ENCODE data around the gene SLC38A10.

Gene SLC38A10

DNA sequence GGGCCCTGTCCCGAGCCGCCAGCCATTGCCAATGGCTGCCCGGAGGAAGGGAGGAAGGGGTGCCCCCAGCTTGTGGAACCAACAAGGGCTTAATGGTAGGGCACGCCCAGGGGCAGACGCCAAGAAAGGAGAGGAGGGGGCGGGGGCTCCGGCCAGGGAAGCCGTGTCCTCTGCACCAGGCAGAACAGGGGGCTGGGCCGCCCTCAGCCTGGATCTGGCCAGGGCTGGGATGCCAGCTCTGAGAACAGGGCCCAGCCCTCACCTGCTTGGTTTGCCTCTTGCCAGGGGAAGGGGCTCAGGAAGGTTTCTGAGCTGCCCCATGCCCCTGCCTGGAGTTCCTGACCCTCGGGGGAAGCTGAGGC lies 35.8 kb upstream of the SLC38A10 start:
- H3K4me1 ChIP-seq (ENCODE audit: control insufficient read depth in 2 of 2, insufficient read depth in 2 of 2, low read length in 2 of 2): peaks cover 39 to 40% of the 10 kb centered on the region in 2 donors
- H3K4me3 ChIP-seq (ENCODE audit: low read length in 2 of 2): no peak overlapping the region
- no peaks in the 10 kb centered on the region for H3K36me3 ChIP-seq (ENCODE audit: control insufficient read depth in 2 of 2, insufficient read depth in 2 of 2, low read length in 2 of 2)
- peaks cover 0 to 3% of the 10 kb centered on the region in 2 donors for H3K27me3 ChIP-seq (ENCODE audit: control insufficient read depth in 2 of 2, insufficient read depth in 2 of 2, low read length in 2 of 2)
- H3K27ac ChIP-seq (ENCODE audit: low read depth in 2 of 2, low read length in 2 of 2): peak overlapping the region in 1 of 2 donors; percentile 88
- H3K9ac ChIP-seq (ENCODE audit: low read depth in 1 of 2, low read length in 2 of 2): peak overlapping the region in 1 of 2 donors; percentile 66
- no peaks in the 10 kb centered on the region for H3K9me3 ChIP-seq (ENCODE audit: control insufficient read depth in 2 of 2, low read length in 2 of 2)

DNA sequence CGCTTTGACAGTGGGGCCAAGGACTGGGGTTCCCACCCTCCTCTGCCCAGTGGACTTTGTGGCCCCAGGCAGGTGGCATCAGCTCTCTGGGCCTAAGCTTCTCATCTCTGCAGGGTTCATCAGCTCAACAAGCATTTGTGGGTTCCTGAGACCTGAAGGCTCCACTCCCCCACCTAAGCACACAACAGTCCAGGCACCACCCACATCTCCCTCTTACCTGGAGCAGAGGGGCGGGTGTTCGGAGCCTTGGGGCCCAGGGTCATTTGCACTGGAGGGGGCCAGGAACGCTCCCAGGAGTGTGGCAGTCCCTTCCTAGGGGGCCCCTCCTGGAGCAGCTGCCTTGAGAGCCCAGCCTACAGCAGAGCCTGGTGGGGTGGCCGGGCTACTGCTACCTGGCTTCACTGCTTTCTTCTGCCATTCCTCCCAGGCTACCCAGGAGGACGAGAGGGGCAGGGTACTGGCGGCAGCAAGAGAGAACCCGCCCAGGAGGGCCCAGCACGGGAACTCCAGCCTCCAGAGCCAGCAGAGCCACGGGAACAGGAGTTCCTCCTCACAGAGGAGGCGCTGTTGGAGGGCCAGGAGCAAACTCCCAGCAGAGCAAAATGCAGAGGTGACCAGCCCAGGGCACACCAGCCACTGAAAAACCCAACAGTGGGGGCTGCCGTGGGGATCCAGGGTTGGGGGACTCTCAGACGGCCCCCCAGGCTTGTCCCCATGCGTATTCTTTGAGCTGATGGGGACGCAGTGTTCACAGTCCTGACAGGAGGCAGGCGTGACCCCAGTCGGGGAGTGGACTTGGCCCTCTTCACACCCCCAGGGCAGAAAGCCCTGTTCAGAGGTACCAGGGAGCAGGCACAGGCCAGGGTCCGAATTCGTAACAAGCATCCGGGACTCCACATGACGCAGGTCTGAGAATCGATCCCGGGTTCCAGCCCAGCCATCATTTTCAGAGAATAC lies 35.1 kb upstream of the SLC38A10 start:
- Histone ChIP-seq H3K27me3 (ENCODE audit: control insufficient read depth in 2 of 2, insufficient read depth in 2 of 2, low read length in 2 of 2) (peaks cover 0 to 3% of the 10 kb centered on the region in 2 donors), H3K9me3 (ENCODE audit: control insufficient read depth in 2 of 2, low read length in 2 of 2) (no peaks in the 10 kb centered on the region), H3K36me3 (ENCODE audit: control insufficient read depth in 2 of 2, insufficient read depth in 2 of 2, low read length in 2 of 2) (no peaks in the 10 kb centered on the region), H3K9ac (ENCODE audit: low read depth in 1 of 2, low read length in 2 of 2) (peak overlapping the region; percentile 47 to 66), H3K4me3 (ENCODE audit: low read length in 2 of 2) (no peak overlapping the region), H3K4me1 (ENCODE audit: control insufficient read depth in 2 of 2, insufficient read depth in 2 of 2, low read length in 2 of 2) (peaks cover 34 to 35% of the 10 kb centered on the region in 2 donors), H3K27ac (ENCODE audit: low read depth in 2 of 2, low read length in 2 of 2) (peak overlapping the region; percentile 84 to 88)

DNA sequence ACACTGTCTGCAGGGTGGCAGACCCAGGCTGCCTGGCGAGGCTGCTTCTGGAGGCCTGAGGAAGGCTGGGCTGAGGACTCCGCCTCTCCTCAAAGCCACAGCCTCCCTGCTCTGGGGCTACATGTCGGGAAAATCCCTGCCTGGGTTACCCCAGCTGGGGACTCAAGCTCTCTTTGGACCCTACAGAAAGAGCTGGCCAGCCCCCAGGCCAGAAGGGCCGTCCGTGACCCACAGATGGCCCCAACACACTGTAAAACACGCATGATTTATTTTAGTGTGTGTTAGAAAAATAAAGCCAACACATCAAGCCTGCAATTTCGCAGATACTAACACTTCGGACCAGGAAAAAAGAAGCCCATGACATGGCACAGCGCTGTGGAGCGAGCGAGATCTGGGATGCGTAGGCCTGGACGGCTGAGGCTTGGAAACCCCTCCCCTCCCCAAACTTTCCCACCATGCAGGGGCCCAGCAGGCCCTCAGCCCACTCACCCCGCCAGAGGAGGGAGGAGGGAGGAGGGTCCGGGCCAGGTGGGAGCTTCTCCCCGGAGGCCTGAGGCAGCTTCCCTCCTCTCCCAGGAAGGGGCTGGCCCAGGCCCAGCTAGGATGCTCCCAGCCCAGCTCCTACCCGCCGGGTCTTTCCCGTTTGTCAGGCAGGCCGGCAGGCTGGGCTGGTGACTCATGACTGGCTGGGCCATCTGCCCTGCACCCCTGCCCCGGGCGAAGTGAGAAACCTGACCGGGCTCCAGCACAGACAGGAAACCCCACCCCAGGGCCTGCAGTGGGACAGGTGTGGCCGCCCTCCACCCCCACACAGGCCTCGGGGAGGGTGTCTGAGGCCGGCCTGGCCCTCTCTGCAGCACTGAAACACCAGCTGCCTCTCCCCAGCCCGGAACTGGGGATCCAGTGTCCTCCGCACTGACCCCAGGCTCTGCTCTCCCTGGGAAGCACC lies 34.1 kb upstream of the SLC38A10 start:
- no peaks in the 10 kb centered on the region for H3K9me3 ChIP-seq (ENCODE audit: control insufficient read depth in 2 of 2, low read length in 2 of 2)
- peaks cover 30 to 32% of the 10 kb centered on the region in 2 donors for H3K4me1 ChIP-seq (ENCODE audit: control insufficient read depth in 2 of 2, insufficient read depth in 2 of 2, low read length in 2 of 2)
- peak overlapping the region; percentile 47 to 66 for H3K9ac ChIP-seq (ENCODE audit: low read depth in 1 of 2, low read length in 2 of 2)
- peak overlapping the region; percentile 84 to 88 for H3K27ac ChIP-seq (ENCODE audit: low read depth in 2 of 2, low read length in 2 of 2)
- no peaks in the 10 kb centered on the region for H3K36me3 ChIP-seq (ENCODE audit: control insufficient read depth in 2 of 2, insufficient read depth in 2 of 2, low read length in 2 of 2)
- H3K4me3 ChIP-seq (ENCODE audit: low read length in 2 of 2): peak overlapping the region; percentile 18 to 37
- peaks cover 0 to 3% of the 10 kb centered on the region in 2 donors for H3K27me3 ChIP-seq (ENCODE audit: control insufficient read depth in 2 of 2, insufficient read depth in 2 of 2, low read length in 2 of 2)

DNA sequence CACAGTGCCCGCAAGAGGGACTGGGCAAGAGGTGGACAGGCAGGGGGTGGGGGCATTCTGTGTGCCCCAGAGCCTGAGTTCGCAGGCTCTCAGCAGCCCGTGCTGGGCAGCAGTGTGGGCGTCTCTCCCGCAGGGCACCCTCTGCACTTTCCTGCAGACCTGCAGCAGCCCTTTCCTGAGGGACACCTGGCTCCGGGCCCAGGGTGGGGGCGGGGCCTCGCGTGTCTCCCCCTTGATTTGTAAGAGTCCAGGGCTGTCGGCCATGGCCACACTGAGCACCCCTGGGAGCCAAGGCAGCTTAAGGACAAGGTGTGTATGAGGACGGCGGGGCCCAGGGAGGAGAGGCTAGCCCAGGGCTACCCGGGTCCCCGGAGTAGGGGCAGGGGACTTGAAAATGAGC lies 33.4 kb upstream of the SLC38A10 start:
- H3K27me3 ChIP-seq (ENCODE audit: control insufficient read depth in 2 of 2, insufficient read depth in 2 of 2, low read length in 2 of 2): peaks cover 0 to under 1% of the 10 kb centered on the region in 2 donors
- peak overlapping the region in 1 of 2 donors; percentile 52 for H3K9ac ChIP-seq (ENCODE audit: low read depth in 1 of 2, low read length in 2 of 2)
- H3K36me3 ChIP-seq (ENCODE audit: control insufficient read depth in 2 of 2, insufficient read depth in 2 of 2, low read length in 2 of 2): no peaks in the 10 kb centered on the region
- no peaks in the 10 kb centered on the region for H3K9me3 ChIP-seq (ENCODE audit: control insufficient read depth in 2 of 2, low read length in 2 of 2)
- H3K4me1 ChIP-seq (ENCODE audit: control insufficient read depth in 2 of 2, insufficient read depth in 2 of 2, low read length in 2 of 2): peaks cover 30 to 32% of the 10 kb centered on the region in 2 donors
- no peak overlapping the region for H3K4me3 ChIP-seq (ENCODE audit: low read length in 2 of 2)
- H3K27ac ChIP-seq (ENCODE audit: low read depth in 2 of 2, low read length in 2 of 2): peak overlapping the region in 1 of 2 donors; percentile 88

DNA sequence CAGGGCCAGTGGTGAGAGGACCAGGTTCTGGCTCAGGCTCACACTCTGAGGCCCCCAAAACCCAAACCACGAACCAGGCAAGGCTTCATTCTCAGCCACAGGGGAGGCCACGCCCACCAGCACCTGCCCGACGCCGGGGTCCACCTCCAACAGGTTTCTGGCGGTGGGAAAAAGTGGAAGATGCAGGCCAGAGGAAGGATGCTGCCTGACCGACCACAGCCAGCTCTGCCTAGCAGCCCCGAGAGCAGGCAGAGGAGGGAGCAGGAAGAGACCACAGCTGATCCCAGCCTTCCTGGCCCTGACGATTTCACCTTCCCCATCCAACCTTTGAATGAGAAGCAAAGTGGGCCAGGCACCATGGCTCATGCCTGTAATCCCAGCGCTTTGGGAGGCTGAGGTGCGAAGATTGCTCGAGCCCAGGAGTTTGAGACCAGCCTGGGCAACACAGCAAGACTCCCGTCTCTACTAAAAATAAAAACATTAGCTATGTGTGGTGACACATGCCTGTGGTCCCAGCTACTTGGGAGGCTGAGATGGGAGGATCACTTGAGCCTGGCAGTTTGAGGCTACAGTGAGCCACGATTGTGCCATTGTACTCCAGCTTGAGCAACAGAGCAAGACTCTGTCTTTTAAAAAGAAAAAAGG lies 30.7 kb upstream of the SLC38A10 start:
- H3K4me1 ChIP-seq (ENCODE audit: control insufficient read depth in 2 of 2, insufficient read depth in 2 of 2, low read length in 2 of 2): peaks cover 27 to 28% of the 10 kb centered on the region in 2 donors
- H3K4me3 ChIP-seq (ENCODE audit: low read length in 2 of 2): no peak overlapping the region
- no peaks in the 10 kb centered on the region for H3K9me3 ChIP-seq (ENCODE audit: control insufficient read depth in 2 of 2, low read length in 2 of 2)
- no peaks in the 10 kb centered on the region for H3K36me3 ChIP-seq (ENCODE audit: control insufficient read depth in 2 of 2, insufficient read depth in 2 of 2, low read length in 2 of 2)
- no peak overlapping the region for H3K9ac ChIP-seq (ENCODE audit: low read depth in 1 of 2, low read length in 2 of 2)
- H3K27ac ChIP-seq (ENCODE audit: low read depth in 2 of 2, low read length in 2 of 2): no peak overlapping the region
- no peaks in the 10 kb centered on the region for H3K27me3 ChIP-seq (ENCODE audit: control insufficient read depth in 2 of 2, insufficient read depth in 2 of 2, low read length in 2 of 2)

DNA sequence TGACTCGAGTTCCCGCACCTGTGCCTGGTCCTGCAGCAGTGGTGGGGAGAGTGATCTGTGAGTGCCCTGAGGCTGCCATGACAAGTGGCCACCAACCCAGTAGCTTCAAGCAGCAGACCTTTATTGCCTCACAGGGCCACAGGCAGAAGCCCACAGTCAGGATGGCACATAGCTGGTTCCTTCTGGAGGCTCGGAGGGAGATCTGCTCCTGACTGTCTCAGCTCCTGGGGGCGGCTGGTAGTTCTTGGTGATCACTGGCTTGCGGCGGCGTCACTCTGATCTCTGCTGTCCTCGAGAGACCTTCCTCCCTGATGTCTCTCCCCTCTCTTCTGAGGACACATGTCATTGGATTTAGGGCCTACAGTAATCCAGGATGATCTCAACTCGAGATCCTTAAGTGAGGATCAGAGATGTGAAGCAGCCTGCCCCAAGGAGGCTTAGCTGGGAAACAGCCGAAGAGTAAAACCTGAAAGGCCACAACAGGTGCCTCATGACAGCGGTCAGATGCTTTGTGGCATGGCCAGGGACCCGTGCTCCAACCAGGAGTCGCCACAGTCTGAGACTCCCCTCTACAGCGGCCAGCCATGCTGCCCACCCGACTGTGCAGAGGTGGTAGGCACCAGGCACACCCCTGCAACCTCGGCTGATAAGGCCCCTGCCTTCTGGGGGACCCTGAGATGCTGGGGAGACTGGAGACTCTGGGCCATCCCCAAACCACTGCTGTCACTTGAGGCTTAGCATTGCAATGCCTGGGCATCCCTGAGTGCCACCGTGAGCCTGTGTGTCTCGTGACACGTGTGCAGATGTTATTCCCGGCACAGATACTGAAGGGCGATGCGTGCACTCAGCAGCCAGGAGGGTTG lies 30.0 kb upstream of the SLC38A10 start:
- no peaks in the 10 kb centered on the region for H3K27me3 ChIP-seq (ENCODE audit: control insufficient read depth in 2 of 2, insufficient read depth in 2 of 2, low read length in 2 of 2)
- no peak overlapping the region for H3K4me3 ChIP-seq (ENCODE audit: low read length in 2 of 2)
- H3K36me3 ChIP-seq (ENCODE audit: control insufficient read depth in 2 of 2, insufficient read depth in 2 of 2, low read length in 2 of 2): no peaks in the 10 kb centered on the region
- H3K27ac ChIP-seq (ENCODE audit: low read depth in 2 of 2, low read length in 2 of 2): no peak overlapping the region
- no peaks in the 10 kb centered on the region for H3K9me3 ChIP-seq (ENCODE audit: control insufficient read depth in 2 of 2, low read length in 2 of 2)
- no peak overlapping the region for H3K9ac ChIP-seq (ENCODE audit: low read depth in 1 of 2, low read length in 2 of 2)
- H3K4me1 ChIP-seq (ENCODE audit: control insufficient read depth in 2 of 2, insufficient read depth in 2 of 2, low read length in 2 of 2): peaks cover 20 to 21% of the 10 kb centered on the region in 2 donors

DNA sequence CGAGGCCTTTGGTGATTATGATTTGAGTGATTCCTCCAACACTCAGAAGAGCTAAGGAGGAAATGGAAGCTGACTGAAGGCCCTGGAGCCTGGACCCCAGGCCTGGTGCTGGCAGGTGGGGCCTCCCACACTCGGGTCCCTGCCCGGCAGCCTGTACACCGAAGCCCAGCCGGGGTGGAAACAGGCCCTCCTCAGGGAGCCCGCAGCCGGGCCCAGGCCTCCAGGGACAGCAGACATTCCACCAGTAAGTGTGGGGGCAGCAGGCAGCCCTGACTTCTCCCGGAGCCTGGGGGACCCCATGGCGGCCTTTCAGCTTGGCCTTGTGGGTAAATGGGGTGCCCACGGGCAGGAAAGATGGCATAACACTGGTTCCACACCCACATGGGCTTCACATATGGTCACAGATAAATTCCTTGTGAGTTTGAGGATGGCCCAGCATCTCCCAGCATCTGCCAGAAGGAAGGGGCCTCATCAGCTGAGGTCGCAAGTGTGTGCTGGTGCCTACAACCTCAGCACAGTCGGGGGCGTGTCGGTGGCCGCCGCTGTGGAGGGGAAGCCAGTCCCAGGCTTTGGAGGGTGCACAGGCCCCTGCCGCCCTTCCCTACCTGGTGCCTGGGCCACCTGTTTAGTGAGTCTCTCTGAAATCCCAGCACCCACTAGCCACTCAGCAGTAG lies 29.2 kb upstream of the SLC38A10 start:
- Histone ChIP-seq H3K27ac (ENCODE audit: low read depth in 2 of 2, low read length in 2 of 2) (no peak overlapping the region), H3K9me3 (ENCODE audit: control insufficient read depth in 2 of 2, low read length in 2 of 2) (no peaks in the 10 kb centered on the region), H3K9ac (ENCODE audit: low read depth in 1 of 2, low read length in 2 of 2) (no peak overlapping the region), H3K4me3 (ENCODE audit: low read length in 2 of 2) (no peak overlapping the region), H3K27me3 (ENCODE audit: control insufficient read depth in 2 of 2, insufficient read depth in 2 of 2, low read length in 2 of 2) (no peaks in the 10 kb centered on the region), H3K4me1 (ENCODE audit: control insufficient read depth in 2 of 2, insufficient read depth in 2 of 2, low read length in 2 of 2) (peaks cover 13% of the 10 kb centered on the region in 2 donors), H3K36me3 (ENCODE audit: control insufficient read depth in 2 of 2, insufficient read depth in 2 of 2, low read length in 2 of 2) (no peaks in the 10 kb centered on the region)

DNA sequence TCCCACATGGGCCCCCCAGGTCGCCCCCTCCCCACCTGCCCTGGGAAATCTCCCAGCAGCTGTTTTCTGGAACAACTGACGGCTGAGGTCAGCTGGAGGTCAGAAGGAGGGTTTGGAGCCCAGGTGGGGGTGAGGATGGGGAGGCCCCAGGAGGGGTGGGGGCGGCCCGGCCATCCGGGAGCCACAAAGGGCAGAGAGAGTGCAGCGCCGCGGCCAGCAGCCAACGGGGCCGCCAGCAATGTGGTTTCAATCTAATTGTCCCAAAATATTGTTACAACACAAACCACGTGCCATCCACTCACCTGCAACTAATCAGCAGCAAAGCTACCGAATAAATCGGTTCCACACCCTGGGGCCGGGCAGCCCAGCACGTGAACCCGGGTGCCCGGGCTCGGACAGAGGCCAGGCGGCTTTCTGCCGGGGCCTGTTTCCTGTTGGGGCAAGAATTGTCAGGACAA lies 28.3 kb upstream of the SLC38A10 start:
- no peak overlapping the region for H3K4me3 ChIP-seq (ENCODE audit: low read length in 2 of 2)
- peaks cover 4% of the 10 kb centered on the region in 2 donors for H3K4me1 ChIP-seq (ENCODE audit: control insufficient read depth in 2 of 2, insufficient read depth in 2 of 2, low read length in 2 of 2)
- no peaks in the 10 kb centered on the region for H3K36me3 ChIP-seq (ENCODE audit: control insufficient read depth in 2 of 2, insufficient read depth in 2 of 2, low read length in 2 of 2)

DNA sequence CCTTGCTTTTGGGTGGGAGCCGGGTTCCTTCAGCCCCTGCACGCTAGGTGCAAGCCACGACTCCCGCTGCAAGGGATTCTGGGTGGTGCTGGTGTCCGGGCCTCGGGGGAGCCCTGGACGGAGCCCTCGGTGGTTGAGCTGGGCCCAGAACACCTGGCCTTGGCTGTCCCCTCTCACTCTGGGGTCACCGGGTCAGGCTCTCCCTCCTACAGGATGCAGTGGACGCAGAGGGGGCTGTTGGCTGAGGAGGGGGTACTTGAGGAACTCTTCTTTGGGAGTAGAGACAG lies 27.9 kb upstream of the SLC38A10 start:
- Histone ChIP-seq H3K36me3 (ENCODE audit: control insufficient read depth in 2 of 2, insufficient read depth in 2 of 2, low read length in 2 of 2) (no peaks in the 10 kb centered on the region), H3K4me1 (ENCODE audit: control insufficient read depth in 2 of 2, insufficient read depth in 2 of 2, low read length in 2 of 2) (peaks cover under 1% of the 10 kb centered on the region in 2 donors), H3K27me3 (ENCODE audit: control insufficient read depth in 2 of 2, insufficient read depth in 2 of 2, low read length in 2 of 2) (no peaks in the 10 kb centered on the region), H3K4me3 (ENCODE audit: low read length in 2 of 2) (no peak overlapping the region), H3K27ac (ENCODE audit: low read depth in 2 of 2, low read length in 2 of 2) (no peak overlapping the region), H3K9ac (ENCODE audit: low read depth in 1 of 2, low read length in 2 of 2) (no peak overlapping the region), H3K9me3 (ENCODE audit: control insufficient read depth in 2 of 2, low read length in 2 of 2) (no peaks in the 10 kb centered on the region)

More for the DNA sequence above, 28.3 kb upstream of the SLC38A10 start:
- Histone ChIP-seq H3K9me3 (ENCODE audit: control insufficient read depth in 2 of 2, low read length in 2 of 2) (no peaks in the 10 kb centered on the region), H3K9ac (ENCODE audit: low read depth in 1 of 2, low read length in 2 of 2) (no peak overlapping the region), H3K27ac (ENCODE audit: low read depth in 2 of 2, low read length in 2 of 2) (no peak overlapping the region), H3K27me3 (ENCODE audit: control insufficient read depth in 2 of 2, insufficient read depth in 2 of 2, low read length in 2 of 2) (no peaks in the 10 kb centered on the region)

Measured in mucosa of rectum (tissue), 2 donors.